ENCODE data around the gene FAM180B. TPM values are rescaled to one million over a fixed set of nuclear protein-coding genes. Genes with fewer than 3 reads are reported as not detected.
A peak's percentile ranks its signal among the peaks of the same experiment; 100 is the strongest.

Gene FAM180B
- total and polyA plus RNA-seq, 11 donors: 0.15 to 1.3 (median 0.27) TPM; not detected in 4

GRCh38 chr11:47571895-47572294 is 14.6 kb upstream of the FAM180B start:
- Histone ChIP-seq H3K27ac (peak overlapping the region in 5 of 12 donors; percentile 35 to 68 (median 45)), H3K36me3 (peaks cover 0 to 85% (median 68%) of the 10 kb centered on the region in 9 donors)
- 20 to 44% (median 38%) methylated on average over 1 of the region's 1 CpG for WGBS, 4 donors

GRCh38 chr11:47572715-47573255 is 13.7 kb upstream of the FAM180B start:
- H3K4me3 ChIP-seq: no peak overlapping the region
- no peaks in the 10 kb centered on the region for H3K27me3 ChIP-seq
- DNase-seq: no peak
- H3K36me3 ChIP-seq: peaks cover 0 to 90% (median 73%) of the 10 kb centered on the region in 9 donors
- no peak for TF ChIP-seq POLR2A (IDR thresholded peaks at IDR 0.05)
- no peak for TF ChIP-seq CTCF (IDR thresholded peaks at IDR 0.05)
- no peaks in the 10 kb centered on the region for H3K9me3 ChIP-seq
- peaks cover 2 to 48% (median 35%) of the 10 kb centered on the region in 12 donors for H3K4me1 ChIP-seq
- peak in 2 of 4 donors; percentile 20 to 25 for ATAC-seq
- intact Hi-C loops (cut with DNase I): no loop called here
- H3K27ac ChIP-seq: peak overlapping the region in 8 of 12 donors; percentile 25 to 68 (median 42)
- 21 to 32% (median 23%) methylated on average over 6 to 8 of the region's 8 CpGs for WGBS, 4 donors

More at GRCh38 chr11:47571895-47572294, 14.6 kb upstream of the FAM180B start:
- no peaks in the 10 kb centered on the region for H3K9me3 ChIP-seq
- ATAC-seq (peak in 1 of 4 donors; percentile 51), DNase-seq (no peak)
- TF ChIP-seq POLR2A (IDR thresholded peaks at IDR 0.05) (no peak), CTCF (IDR thresholded peaks at IDR 0.05) (no peak)
- H3K4me1 ChIP-seq: peaks cover 0 to 39% (median 27%) of the 10 kb centered on the region in 12 donors
- H3K4me3 ChIP-seq: no peak overlapping the region
- intact Hi-C loops (cut with DNase I): no loop called here
- no peaks in the 10 kb centered on the region for H3K27me3 ChIP-seq

- WGBS, 4 donors: 49 to 78% (median 63%) methylated on average over 8 to 11 of the region's 11 CpGs
- intact Hi-C loops (cut with DNase I): no loop called here
- Histone ChIP-seq H3K4me1 (peaks cover 7 to 53% (median 41%) of the 10 kb centered on the region in 12 donors), H3K36me3 (peaks cover 0 to 88% (median 73%) of the 10 kb centered on the region in 9 donors), H3K27me3 (no peaks in the 10 kb centered on the region), H3K9me3 (no peaks in the 10 kb centered on the region), H3K27ac (peak overlapping the region in 7 of 12 donors; percentile 13 to 68 (median 45)), H3K4me3 (no peak overlapping the region)
- TF ChIP-seq POLR2A (IDR thresholded peaks at IDR 0.05) (no peak), CTCF (IDR thresholded peaks at IDR 0.05) (no peak)
- peak; percentile 80 to 88 (median 84) for ATAC-seq
- DNase-seq: peak in 3 of 5 donors; percentile 47 to 68 (median 54)
Measured at GRCh38 chr11:47573321-47573720, 13.2 kb upstream of the FAM180B start.

GRCh38 chr11:47577460-47578041 is 8.9 kb upstream of the FAM180B start:
- no peak for ATAC-seq
- peak overlapping the region in 9 of 12 donors; percentile 76 to 100 (median 96) for H3K4me3 ChIP-seq
- H3K27me3 ChIP-seq: no peaks in the 10 kb centered on the region
- H3K9me3 ChIP-seq: no peaks in the 10 kb centered on the region
- H3K4me1 ChIP-seq: peaks cover 9 to 50% (median 36%) of the 10 kb centered on the region in 12 donors
- no peak for TF ChIP-seq CTCF (IDR thresholded peaks at IDR 0.05)
- TF ChIP-seq POLR2A (IDR thresholded peaks at IDR 0.05): no peak
- intact Hi-C loops (cut with DNase I): loop anchor here in 1 of 10 donors (2.0 to 5.0 kb wide), 2 partner anchors 25 to 100 kb away; partner anchors contain the start of gene CELF1
- peaks cover 0 to 74% (median 69%) of the 10 kb centered on the region in 9 donors for H3K36me3 ChIP-seq
- 73 to 76% (median 74%) methylated on average over 13 of the region's 13 CpGs for WGBS, 4 donors
- DNase-seq: no peak
- no peak overlapping the region for H3K27ac ChIP-seq

Measured in heart left ventricle (tissue), 16 donors.